Ascending aorta (tissue), 2 donors: ENCODE measurements around the gene TLR9. TPM values are rescaled to one million over a fixed set of nuclear protein-coding genes. Genes with fewer than 3 reads are reported as not detected.

ENCODE experiments used
- DNase-seq, 2 donors: peaks; one replicate each; pipeline ENCODE4 v3.0.0-alpha.2; 2019; ENCODE audit warnings: low spot score in 2 of 2
- H3K27ac ChIP-seq, 2 donors: fragments of 200-600 bp; sonication (generic); one replicate each; pipeline ENCODE4 v1.5.1; 2016 to 2017; ENCODE audit warnings: mild to moderate bottlenecking in 1 of 2
- H3K27me3 ChIP-seq: fragments of 200-600 bp; sonication (generic); one replicate; pipeline ENCODE4 v1.5.1; 2017
- H3K36me3 ChIP-seq, 2 donors: fragments of 200-600 bp; sonication (generic); one replicate each; pipeline ENCODE4 v1.5.1; 2016
- H3K4me1 ChIP-seq, 2 donors: fragments of 200-600 bp; sonication (generic); one replicate each; pipeline ENCODE4 v1.5.1; 2016 to 2017; ENCODE audit warnings: mild to moderate bottlenecking in 1 of 2
- H3K4me3 ChIP-seq, 2 donors: fragments of 200-600 bp; sonication (generic); one replicate each; pipeline ENCODE4 v1.5.1; 2016 to 2017; ENCODE audit warnings: mild to moderate bottlenecking in 1 of 2
- H3K9me3 ChIP-seq, 2 donors: fragments of 200-600 bp; sonication (generic); one replicate each; pipeline ENCODE4 v1.5.1; 2016
- CTCF ChIP-seq, 3 experiments: fragments of 200-600 bp in 2 of 3; fragments of 450-650 bp in 1 of 3; sonication (generic) in 2 of 3; IDR thresholded peaks; one replicate each; pipeline ENCODE4 v1.5.1; 2016 to 2019; ENCODE audit warnings: antibody characterized with exemption in 3 of 3, mild to moderate bottlenecking in 1 of 3, moderate library complexity in 1 of 3
- intact Hi-C: fragments of 100-400 bp; cut with DNase I; formaldehyde crosslinking; loops from one replicate; pipeline ENCODE4 v1.15.1; 2023
- total RNA-seq: library from RNA; depleted of rRNA; stranded (reverse); fragments of >200 nt; gene quantifications from one replicate; pipeline ENCODE4 v1.1.0, GENCODE V29; 2016

Gene TLR9
- total RNA-seq, 1 donor from 2014 or later, result not detected

- Histone ChIP-seq H3K27me3 (no peaks in the 10 kb centered on the region), H3K4me1 (peaks cover 9 to 22% of the 10 kb centered on the region in 2 donors), H3K27ac (no peak overlapping the region), H3K9me3 (no peaks in the 10 kb centered on the region), H3K4me3 (no peak overlapping the region), H3K36me3 (peaks cover 34 to 53% of the 10 kb centered on the region in 2 donors)
- TF ChIP-seq CTCF (IDR thresholded peaks at IDR 0.05), result no peak
- intact Hi-C loops, result loop anchor here (10.0 kb wide), 1 partner anchor 172 kb away; no protein-coding TSS in a partner anchor
- DNase-seq, result no peak
Observed at GRCh38 chr3:52233108-52233591, 7.7 kb upstream of the TLR9 start.

- Histone ChIP-seq H3K36me3 (peaks cover 34 to 60% of the 10 kb centered on the region in 2 donors), H3K27ac (no peak overlapping the region), H3K4me3 (no peak overlapping the region), H3K9me3 (no peaks in the 10 kb centered on the region), H3K4me1 (peaks cover 5 to 16% of the 10 kb centered on the region in 2 donors), H3K27me3 (no peaks in the 10 kb centered on the region)
- intact Hi-C loops, result loop anchor here (10.0 kb wide), 1 partner anchor 172 kb away; no protein-coding TSS in a partner anchor
- DNase-seq, result no peak
- TF ChIP-seq CTCF (IDR thresholded peaks at IDR 0.05), result peak in 1 of 3 experiments; percentile 8
Observed at GRCh38 chr3:52232279-52233107, 7.0 kb upstream of the TLR9 start.

- peaks cover 0 to 8% of the 10 kb centered on the region in 2 donors for H3K4me1 ChIP-seq
- peaks cover 34 to 61% of the 10 kb centered on the region in 2 donors for H3K36me3 ChIP-seq
- H3K27ac ChIP-seq, result no peak overlapping the region
Observed at GRCh38 chr3:52231502-52232278, 6.2 kb upstream of the TLR9 start.

GRCh38 chr3:52230889-52231499, 5.5 kb upstream of the TLR9 start:
- no peaks in the 10 kb centered on the region for H3K9me3 ChIP-seq
- H3K27me3 ChIP-seq, result no peaks in the 10 kb centered on the region

More at GRCh38 chr3:52231502-52232278, 6.2 kb upstream of the TLR9 start:
- TF ChIP-seq CTCF (IDR thresholded peaks at IDR 0.05), result peak; percentile 75 to 83 (median 80)
- Histone ChIP-seq H3K9me3 (no peaks in the 10 kb centered on the region), H3K4me3 (no peak overlapping the region), H3K27me3 (no peaks in the 10 kb centered on the region)
- peak in 1 of 2 donors; percentile 78 for DNase-seq
- intact Hi-C loops, result loop anchor here (10.0 kb wide), 1 partner anchor 173 kb away; no protein-coding TSS in a partner anchor

More at GRCh38 chr3:52230889-52231499, 5.5 kb upstream of the TLR9 start:
- TF ChIP-seq CTCF (IDR thresholded peaks at IDR 0.05), result no peak
- Histone ChIP-seq H3K4me3 (no peak overlapping the region), H3K27ac (no peak overlapping the region), H3K4me1 (peaks cover 0 to 5% of the 10 kb centered on the region in 2 donors), H3K36me3 (peaks cover 34 to 61% of the 10 kb centered on the region in 2 donors)
- intact Hi-C loops, result loop anchor here (10.0 kb wide), 1 partner anchor 174 kb away; no protein-coding TSS in a partner anchor
- DNase-seq, result no peak
